HG03139 (cell line): Measurements from ENCODE around the gene FYN.
"Not testable (repeated sequence)": the region's sequence is repeated elsewhere in the genome, so short reads cannot be mapped to it uniquely, and the experiment has no call there.

ENCODE experiments used
- ATAC-seq: cut with Tn5 transposase; IDR thresholded peaks from one replicate; pipeline ENCODE4 v1.9.1; 2021; ENCODE audit not compliant: unreplicated experiment

FYN gene

DNA sequence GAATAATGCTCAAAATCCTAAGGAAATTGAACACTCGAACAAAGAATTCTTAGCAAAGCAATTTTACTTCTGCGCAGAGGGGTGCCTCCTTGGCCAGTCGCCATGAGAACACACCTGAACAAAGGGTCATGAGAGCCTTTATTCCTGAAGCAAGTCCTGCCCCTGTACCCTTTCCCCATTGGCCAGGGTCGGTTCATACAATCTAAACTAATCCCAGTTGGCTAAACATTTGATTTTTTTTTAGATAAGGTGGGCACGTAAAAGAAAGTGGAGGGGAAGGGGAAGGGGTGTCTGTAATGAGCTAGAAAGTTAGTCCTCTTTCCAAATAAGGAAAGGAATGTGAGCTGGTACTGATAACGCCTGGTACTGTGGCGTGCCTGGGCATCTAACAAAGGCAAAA is 37.9 kb downstream of the FYN start:
- not testable (repeated sequence) for ATAC-seq

- ATAC-seq = no peak
These were observed 38.9 kb downstream of the FYN start for GRCh38 chr6:111834356-111834755.

DNA sequence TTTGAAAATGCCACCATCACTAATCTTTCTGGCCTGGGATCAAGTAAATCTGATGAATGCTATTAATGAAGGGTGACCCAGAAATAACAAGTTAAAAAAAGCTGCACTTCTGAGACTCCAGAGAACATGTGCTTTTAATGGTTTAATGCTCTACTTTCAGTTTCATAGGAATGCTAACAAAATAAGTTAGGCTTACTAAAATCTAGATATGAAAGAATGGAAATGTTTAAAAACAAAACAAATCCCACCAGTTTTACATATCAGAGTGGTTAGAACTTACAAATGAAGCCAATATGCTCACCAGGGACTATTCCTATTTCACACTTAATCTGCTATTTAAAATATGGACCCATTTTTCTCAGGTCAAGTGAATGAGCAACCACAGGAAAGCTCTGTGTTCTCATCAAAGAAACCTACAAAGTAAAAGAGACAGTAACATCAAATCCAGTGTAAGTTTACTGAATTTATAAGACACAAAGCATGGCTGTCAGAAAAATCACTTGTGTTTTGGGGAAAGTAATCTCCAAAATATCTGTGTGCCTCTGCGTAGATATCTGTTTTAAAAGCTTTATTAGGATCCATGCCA is 40.3 kb downstream of the FYN start:
- no peak for ATAC-seq

- no peak for ATAC-seq
These were observed 41.8 kb downstream of the FYN start for GRCh38 chr6:111831408-111831807.

- no peak for ATAC-seq
These were observed 43.3 kb downstream of the FYN start for GRCh38 chr6:111829998-111830397.

- no peak for ATAC-seq
These were observed 43.7 kb downstream of the FYN start for GRCh38 chr6:111829581-111829980.

DNA sequence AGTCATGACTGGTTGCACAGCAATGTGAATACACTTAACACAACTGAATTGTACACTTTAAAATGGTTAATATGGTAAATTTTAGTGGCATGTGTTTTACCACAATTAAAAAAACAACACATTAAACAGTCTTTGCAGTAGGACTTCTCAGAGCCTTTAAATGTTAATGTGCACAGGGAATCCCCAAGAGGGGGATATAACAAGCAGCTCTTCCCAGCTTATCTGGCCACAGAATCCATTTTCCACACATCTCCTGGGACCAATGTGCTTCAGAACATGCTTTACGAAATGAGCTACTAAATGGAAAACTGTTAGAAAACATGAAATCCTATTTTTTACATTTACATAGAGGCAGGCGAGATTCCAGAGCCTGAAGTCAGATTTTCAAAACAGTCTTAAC is 44.4 kb downstream of the FYN start:
- no peak for ATAC-seq

- ATAC-seq = no peak
These were observed 47.7 kb downstream of the FYN start for GRCh38 chr6:111825439-111826086.

DNA sequence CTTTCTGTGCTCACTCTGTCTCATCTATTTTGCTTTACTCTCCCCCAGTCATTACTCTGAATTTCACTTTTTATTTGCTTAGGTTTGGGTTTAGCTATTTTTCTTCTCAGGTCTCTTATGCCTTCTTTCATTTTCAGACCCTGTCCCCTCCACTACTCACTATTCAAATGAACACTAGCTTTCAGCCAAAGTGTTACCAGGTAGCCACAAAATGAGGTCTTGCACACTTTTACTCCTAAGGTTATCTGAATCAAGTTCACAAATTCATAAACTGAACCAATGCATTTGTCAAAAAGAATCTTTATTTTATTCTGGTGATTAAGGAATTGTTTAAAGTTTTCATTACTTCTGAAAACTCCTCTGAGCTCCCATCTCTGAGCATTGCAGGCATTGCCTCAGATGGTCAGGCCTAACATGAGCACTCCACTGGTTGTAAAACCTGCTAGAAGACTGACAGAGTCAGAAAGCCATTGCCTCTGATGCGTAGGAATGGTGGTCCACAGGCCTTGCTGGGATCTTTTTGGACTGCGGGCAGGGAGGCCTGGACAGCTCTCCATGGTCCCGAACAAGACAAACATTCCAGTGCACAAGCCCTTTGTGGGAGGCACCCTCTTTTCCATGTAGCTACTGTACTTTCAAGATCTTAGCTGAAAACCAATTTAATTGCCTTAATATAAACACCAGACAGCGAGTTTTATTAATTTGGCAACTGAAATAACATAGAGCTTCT is 48.5 kb downstream of the FYN start:
- peak; percentile 68 for ATAC-seq

DNA sequence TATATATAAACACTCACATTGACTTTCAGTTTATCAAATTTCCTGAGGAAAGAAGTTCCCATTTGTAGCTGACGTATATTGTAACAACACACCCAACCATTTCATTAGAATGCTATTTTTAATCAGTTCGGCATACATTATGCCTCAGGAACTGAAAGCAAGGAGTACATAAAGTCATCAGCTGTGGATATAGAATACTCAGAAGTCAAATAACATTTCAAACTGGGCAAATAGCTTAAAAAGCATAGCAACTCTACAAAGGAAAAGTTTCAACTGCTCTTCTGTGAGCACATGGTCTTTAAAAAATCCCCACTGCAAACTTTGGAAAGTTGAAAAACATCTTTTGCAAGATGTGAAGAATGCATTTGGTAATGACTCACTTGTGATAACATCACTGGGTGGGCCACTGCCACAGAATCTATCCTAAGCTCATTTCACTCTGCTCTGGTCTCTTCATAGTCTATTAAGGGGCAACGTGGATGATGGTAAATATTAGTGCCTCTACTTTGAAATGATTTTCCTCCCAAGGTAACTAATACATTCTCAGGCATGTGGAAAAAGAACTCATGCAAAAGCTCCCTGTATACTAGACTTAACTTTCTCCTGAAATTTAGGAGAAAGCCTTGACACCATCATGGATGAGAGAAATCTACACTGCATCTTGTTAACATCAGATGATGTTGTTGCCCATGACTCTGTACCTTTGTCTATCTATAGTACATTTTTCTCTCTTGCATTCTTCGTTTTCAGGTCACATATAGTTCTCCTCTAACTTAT is 49.2 kb downstream of the FYN start:
- no peak for ATAC-seq

GRCh38 chr6:111823012-111823411 is 50.2 kb downstream of the FYN start:
- no peak for ATAC-seq

DNA sequence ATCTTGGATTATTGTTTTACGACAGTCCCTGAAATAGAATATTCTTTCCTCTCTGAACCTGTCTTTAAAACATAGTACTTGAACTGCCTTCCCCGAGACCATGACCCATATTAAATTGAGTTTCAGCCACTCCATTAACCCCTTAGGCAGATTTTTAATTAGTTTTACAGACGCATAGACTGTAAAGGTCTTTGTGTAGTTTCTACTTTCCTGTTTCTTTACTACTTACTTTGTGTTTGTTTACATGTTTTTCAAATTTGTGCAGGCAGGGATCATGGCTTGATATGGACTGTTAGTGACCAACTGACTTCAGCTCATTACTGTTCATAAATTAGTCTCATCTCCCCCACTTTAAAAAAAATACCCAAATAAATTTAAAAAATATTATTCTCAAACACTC is 53.8 kb downstream of the FYN start:
- no peak for ATAC-seq

DNA sequence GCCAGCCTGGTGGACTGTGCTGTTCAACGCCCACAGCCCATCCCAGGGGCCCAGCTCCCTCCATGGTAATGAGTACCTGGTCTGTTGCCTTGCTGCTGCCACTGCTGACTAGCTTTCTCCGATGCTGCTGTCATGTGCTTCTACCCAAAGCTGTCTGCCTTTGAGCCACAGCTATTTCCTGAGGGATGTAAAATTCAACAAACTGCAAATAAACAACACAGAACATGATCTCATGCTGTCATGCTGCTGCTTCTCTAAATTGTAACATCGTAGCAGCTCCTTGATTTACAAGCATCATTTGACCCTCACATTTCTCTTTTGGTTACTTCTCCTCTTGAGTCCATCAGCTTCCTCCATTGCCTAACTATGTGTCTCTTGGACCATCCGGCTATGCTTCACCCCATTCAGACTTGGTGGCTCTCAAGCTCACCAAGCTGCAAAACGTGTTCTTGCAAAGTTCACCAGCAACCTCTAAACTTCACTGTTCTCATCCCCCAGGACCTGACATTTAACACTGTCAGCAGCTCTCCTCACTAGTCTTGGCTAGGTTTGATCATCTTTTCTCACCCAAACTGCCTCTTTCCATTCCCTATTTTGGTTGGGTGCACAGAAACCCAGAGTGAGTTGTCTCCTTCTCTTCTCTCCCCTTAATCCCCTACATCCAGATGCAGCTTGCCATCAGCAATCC is 54.6 kb downstream of the FYN start:
- ATAC-seq = no peak

DNA sequence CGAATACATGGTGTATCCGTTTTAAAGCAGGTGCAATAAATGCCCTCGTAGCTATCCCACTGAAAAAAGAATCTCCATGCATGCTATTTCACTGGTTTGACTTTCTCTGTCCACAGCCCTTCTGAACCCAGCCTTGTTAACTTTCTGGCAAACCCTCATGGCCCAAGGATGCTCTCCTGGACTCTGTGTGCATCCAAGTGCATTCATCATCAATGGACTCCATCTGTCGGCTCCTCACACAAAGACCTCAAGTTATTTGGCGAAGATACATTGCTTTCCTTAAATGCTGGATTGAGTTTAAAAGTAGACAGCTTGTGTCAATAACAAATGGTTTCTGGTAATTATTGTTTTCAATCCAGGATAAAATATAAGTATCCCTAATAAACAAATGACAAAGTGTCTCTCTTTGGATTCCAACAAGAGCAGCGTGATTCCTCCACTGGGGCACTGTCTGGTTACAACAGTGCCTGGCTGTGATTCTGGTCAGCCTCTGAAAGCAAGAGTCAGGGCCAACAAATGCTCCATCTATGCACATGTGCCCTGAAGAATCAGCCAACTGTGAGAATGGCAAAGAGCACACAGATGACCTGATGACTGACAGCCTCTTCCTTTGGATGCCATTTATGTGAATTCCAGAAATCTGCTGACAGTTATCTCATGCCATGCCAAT is 55.7 kb downstream of the FYN start:
- no peak for ATAC-seq

DNA sequence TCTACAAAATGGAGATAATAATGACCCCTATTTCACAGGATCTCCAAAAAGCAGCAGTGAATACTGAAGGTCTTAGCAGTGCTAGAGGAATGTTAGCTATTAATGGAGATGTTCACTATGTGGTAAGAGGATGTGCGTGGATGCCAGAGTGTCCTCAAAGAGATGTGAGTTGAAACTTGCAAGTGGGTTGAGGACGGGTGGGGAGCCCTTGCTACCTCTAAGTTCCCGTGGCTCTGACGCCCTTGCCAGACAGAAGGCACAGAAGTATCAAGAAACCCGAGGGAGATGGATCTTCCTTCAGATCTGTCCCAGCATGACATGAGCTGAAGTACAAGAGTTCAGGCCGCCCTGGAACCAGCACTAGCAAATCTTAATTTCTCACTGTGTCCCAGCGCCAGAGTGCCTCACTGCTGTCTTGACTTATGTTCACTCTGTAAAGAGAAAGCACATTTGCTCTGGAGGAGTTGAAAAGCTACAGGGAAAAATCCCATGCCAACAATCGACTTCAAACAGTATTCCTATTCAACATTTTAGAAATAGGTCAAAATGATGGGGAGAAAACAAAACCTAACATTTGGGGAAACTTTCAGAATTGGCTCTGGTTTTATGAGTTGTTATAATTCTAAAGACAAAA is 59.5 kb downstream of the FYN start:
- no peak for ATAC-seq

DNA sequence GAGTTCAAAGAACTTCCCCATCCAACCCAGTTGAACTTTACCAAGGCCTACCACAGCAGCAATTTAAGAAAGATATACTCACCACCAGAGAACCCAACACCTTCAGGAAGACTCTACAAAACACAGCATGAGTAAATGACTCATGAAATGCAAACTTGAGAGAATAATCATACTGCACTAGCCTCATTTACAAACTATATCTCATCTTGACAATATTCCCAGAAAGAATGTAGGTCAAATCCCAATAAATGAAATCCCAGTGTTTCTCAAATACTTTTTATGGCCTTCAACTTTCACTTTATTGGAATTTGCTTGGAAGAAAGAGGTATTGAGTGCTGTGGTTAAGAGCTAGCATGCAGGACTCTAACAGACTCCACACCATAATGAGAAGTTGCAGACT is 60.0 kb downstream of the FYN start:
- ATAC-seq = no peak

- no peak for ATAC-seq
These were observed 60.9 kb downstream of the FYN start for GRCh38 chr6:111812060-111813038.

- no peak for ATAC-seq
These were observed 62.7 kb downstream of the FYN start for GRCh38 chr6:111810294-111811131.
